GM23248 (cell line): ENCODE results near the gene B4GALT5.
"Not testable (repeated sequence)": the region's sequence is repeated elsewhere in the genome, so short reads cannot be mapped to it uniquely, and the experiment has no call there.

ENCODE experiments used
- EZH2 ChIP-seq: fragments of 200-600 bp; sonication (generic); IDR thresholded peaks from 2 replicates; pipeline ENCODE4 v1.6.1; 2018; ENCODE audit warnings: antibody characterized with exemption, mild to moderate bottlenecking; ENCODE audit not compliant: insufficient read depth, poor library complexity, severe bottlenecking
- EZH2phosphoT487 ChIP-seq: fragments of 200-600 bp; sonication (generic); IDR thresholded peaks from 2 replicates; pipeline ENCODE4 v1.6.1; 2018; ENCODE audit warnings: antibody characterized with exemption, moderate library complexity, mild to moderate bottlenecking, low read depth; ENCODE audit not compliant: insufficient read depth

DNA sequence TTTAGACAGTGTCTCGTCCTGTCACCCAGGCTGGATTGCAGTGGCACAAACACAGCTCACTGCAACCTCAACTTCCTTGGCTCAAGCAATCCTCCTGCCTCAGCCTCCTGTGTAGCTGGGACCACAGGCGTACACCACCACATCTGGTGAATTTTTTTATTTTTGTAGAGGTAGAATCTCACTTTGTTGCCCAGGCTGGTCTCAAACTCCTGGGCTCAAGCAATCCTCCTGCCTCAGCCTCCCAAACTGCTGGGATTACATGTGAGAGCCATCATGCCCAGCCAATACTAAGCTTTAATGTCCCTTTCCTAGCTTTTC lies 44.8 kb downstream of the B4GALT5 start:
- TF ChIP-seq EZH2, EZH2phosphoT487: not testable (repeated sequence)
